Measurements from ENCODE around the gene COX5A.

GRCh38 chr15:74917676-74918075 lies 20.2 kb downstream of the COX5A start:
- TF ChIP-seq CTCF (IDR thresholded peaks at IDR 0.05 in 8 of 11, conservative IDR thresholded peaks at IDR 0.05 in 3 of 11): no peak
- no peak for TF ChIP-seq POLR2AphosphoS5 (IDR thresholded peaks at IDR 0.05)
- TF ChIP-seq POLR2A (IDR thresholded peaks at IDR 0.05): no peak

Data from spleen (tissue), 7 donors.